Head of caudate nucleus (tissue), 42 donors: Measurements from ENCODE around the gene CPE.

Source experiments
- DNase-seq, 42 donors: peaks; one replicate each; pipeline versions ENCODE4 v3.0.0 to v3.0.0-alpha.2; 2020 to 2021; ENCODE audit warnings: mixed read lengths in 7 of 42
- intact Hi-C: fragments of 100-400 bp; cut with DNase I; formaldehyde crosslinking; loops from one replicate; pipeline ENCODE4 v1.15.0; 2022

Gene CPE

GRCh38 chr4:165393051-165393450 is 14.2 kb downstream of the CPE start:
- intact Hi-C loops: no loop called here
- DNase-seq: no peak

- no peak for DNase-seq
- intact Hi-C loops: no loop called here
Observed at GRCh38 chr4:165393704-165394103, 14.9 kb downstream of the CPE start.

GRCh38 chr4:165394275-165394674 is 15.5 kb downstream of the CPE start:
- no peak for DNase-seq
- intact Hi-C loops: no loop called here

- intact Hi-C loops: no loop called here
- peak in 32 of 42 donors; percentile 22 to 84 (median 56) for DNase-seq
Observed at GRCh38 chr4:165398570-165398969, 19.8 kb downstream of the CPE start.

GRCh38 chr4:165402375-165402774 is 23.6 kb downstream of the CPE start:
- intact Hi-C loops: no loop called here
- DNase-seq: no peak

- intact Hi-C loops: no loop called here
- no peak for DNase-seq
Observed at GRCh38 chr4:165403048-165403447, 24.2 kb downstream of the CPE start.

GRCh38 chr4:165403637-165404036 is 24.8 kb downstream of the CPE start:
- no peak for DNase-seq
- intact Hi-C loops: no loop called here

- intact Hi-C loops: no loop called here
- DNase-seq: no peak
Observed at GRCh38 chr4:165404080-165404479, 25.3 kb downstream of the CPE start.

- DNase-seq: no peak
- intact Hi-C loops: no loop called here
Observed at GRCh38 chr4:165404696-165405095, 25.9 kb downstream of the CPE start.

GRCh38 chr4:165410214-165410613 is 31.4 kb downstream of the CPE start:
- intact Hi-C loops: no loop called here
- no peak for DNase-seq

GRCh38 chr4:165415910-165416309 is 37.1 kb downstream of the CPE start:
- intact Hi-C loops: no loop called here
- peak in 5 of 42 donors; percentile 8 to 51 (median 31) for DNase-seq

- DNase-seq: no peak
- intact Hi-C loops: no loop called here
Observed at GRCh38 chr4:165418073-165418472, 39.3 kb downstream of the CPE start.

GRCh38 chr4:165425629-165426028 is 46.8 kb downstream of the CPE start:
- DNase-seq: no peak
- intact Hi-C loops: no loop called here

- intact Hi-C loops: no loop called here
- peak in 1 of 42 donors; percentile 38 for DNase-seq
Observed at GRCh38 chr4:165426331-165426730, 47.5 kb downstream of the CPE start.

GRCh38 chr4:165426823-165427222 is 48.0 kb downstream of the CPE start:
- intact Hi-C loops: no loop called here
- DNase-seq: peak in 1 of 42 donors; percentile 7

- intact Hi-C loops: no loop called here
- DNase-seq: no peak
Observed at GRCh38 chr4:165428957-165429356, 50.1 kb downstream of the CPE start.

- DNase-seq: no peak
- intact Hi-C loops: no loop called here
Observed at GRCh38 chr4:165433529-165433928, 54.7 kb downstream of the CPE start.

GRCh38 chr4:165437691-165438090 is 58.9 kb downstream of the CPE start:
- intact Hi-C loops: no loop called here

GRCh38 chr4:165439344-165439743 is 60.5 kb downstream of the CPE start:
- no peak for DNase-seq
- intact Hi-C loops: no loop called here

More at GRCh38 chr4:165437691-165438090, 58.9 kb downstream of the CPE start:
- no peak for DNase-seq

GRCh38 chr4:165439981-165440380 is 61.2 kb downstream of the CPE start:
- DNase-seq: no peak
- intact Hi-C loops: no loop called here

- peak in 8 of 42 donors; percentile 17 to 45 (median 32) for DNase-seq
- intact Hi-C loops: no loop called here
Observed at GRCh38 chr4:165440415-165441158, 61.8 kb downstream of the CPE start.
